ENCODE measurements around the gene PRKN.

DNA sequence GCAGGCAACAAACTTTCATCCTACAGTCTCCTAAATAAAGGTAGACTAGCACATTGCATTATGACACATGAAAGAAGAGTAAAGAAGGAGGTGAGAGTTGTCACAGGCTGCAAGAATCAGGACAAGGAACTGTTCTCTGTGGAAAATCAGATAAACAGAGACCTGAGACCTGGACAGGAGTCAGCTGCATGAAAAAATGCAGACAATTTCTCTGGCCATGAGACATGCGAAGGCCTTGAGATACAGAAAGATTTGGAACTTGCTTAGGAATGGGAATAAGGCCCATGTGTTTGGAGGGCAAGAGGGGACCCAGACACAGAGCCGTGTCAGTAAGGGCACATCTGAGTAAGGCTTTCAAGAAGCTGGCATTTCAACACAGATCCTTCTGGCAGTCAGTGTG, 779.1 kb downstream of the PRKN start:
- TF ChIP-seq POLR2A (IDR thresholded peaks at IDR 0.05) (no peak), POLR2AphosphoS5 (IDR thresholded peaks at IDR 0.05; ENCODE audit: insufficient read depth in 1 of 2, low read depth in 1 of 2) (no peak)
- TF ChIP-seq, protein P1, sequence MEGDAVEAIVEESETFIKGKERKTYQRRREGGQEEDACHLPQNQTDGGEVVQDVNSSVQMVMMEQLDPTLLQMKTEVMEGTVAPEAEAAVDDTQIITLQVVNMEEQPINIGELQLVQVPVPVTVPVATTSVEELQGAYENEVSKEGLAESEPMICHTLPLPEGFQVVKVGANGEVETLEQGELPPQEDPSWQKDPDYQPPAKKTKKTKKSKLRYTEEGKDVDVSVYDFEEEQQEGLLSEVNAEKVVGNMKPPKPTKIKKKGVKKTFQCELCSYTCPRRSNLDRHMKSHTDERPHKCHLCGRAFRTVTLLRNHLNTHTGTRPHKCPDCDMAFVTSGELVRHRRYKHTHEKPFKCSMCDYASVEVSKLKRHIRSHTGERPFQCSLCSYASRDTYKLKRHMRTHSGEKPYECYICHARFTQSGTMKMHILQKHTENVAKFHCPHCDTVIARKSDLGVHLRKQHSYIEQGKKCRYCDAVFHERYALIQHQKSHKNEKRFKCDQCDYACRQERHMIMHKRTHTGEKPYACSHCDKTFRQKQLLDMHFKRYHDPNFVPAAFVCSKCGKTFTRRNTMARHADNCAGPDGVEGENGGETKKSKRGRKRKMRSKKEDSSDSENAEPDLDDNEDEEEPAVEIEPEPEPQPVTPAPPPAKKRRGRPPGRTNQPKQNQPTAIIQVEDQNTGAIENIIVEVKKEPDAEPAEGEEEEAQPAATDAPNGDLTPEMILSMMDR (IDR thresholded peaks at IDR 0.05), result no peak
